GM21515 (cell line): ENCODE data around the gene SPTLC1.
"Not testable (repeated sequence)": the region's sequence is repeated elsewhere in the genome, so short reads cannot be mapped to it uniquely, and the experiment has no call there.

ENCODE experiments used
- ATAC-seq: cut with Tn5 transposase; IDR thresholded peaks from one replicate; pipeline ENCODE4 v1.9.1; 2021; ENCODE audit not compliant: unreplicated experiment

Gene SPTLC1

DNA sequence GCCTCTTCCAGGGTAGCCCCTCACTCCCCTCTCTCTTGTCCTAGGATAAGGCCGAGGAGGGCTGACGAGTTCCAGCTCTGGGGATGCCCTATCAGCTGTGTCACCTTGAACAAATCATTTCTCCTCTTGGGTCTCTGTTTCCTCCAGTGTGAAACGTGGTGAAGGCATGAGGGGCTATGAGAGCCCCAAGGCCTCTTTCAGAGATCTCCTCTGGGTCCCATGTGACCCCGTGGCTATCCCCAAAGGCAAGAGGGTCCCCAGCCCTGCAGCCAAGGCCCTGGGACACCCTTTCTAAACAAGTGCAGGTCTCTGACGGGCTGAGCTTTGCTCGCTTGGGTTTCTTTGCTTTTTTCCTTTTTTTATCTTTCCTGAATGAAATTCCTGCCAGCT is 25.5 kb upstream of the SPTLC1 start:
- no peak for ATAC-seq

DNA sequence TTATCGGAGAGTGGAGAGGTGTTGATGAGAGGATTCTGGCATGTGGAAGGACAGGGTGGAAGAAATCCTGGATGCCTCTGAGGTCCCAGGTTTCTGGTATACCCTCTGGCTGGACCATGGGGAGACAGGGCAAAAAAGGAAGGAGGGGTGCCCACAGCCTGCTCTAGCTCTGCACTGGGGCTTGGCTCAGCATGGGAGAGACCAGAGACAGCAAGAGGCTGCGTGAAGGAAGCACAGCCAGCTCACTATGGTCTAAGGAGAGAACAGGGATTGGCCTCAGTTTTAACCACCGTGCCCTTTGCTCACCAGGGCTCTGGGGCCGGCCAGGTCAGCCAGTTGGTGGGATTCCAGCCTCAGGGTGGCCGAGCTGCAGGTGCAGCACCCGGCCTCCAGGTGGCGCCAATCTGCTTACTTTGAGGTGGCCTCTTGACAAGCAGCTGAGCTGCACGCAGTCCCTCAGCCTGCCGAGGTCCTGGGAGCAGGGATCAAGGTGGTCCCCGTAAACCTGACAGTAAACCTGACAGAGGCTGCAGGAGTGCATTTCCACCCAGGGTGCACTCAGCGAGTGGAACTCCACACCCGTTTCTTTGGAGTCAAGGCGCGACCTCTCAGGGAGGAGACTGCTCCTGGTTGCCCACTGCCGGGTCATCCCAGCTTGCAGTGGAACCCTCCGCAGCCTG is 25.0 kb upstream of the SPTLC1 start:
- ATAC-seq, result peak; percentile 45

DNA sequence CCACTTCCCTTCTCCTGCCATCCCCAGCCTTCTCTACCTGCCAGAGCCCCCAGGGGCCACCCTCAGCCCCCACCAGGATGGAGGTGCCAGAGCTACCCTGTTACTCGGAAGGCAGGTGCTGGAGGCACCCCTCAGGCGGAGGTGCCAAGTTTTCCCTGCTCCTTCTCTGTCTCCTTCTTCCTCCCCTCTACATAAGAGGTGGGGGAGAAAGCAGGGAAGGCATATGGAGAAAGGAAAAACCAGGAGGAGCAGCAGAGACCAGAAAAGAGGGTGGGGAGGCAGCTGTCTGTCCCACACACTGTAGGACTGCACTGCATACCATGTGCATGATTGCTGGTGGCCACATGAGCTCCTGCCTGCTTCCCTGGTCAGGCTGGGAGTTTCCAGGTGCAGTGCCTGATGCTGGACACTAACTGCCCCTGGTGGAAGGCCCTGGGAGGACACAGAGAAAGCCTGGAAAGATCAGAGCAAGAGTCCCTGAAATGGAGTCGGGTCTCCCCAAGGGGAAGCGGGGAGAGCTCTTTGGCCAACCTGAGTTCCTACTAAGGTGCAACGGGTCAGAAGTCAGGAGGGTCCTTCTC is 23.8 kb upstream of the SPTLC1 start:
- ATAC-seq, result not testable (repeated sequence)

DNA sequence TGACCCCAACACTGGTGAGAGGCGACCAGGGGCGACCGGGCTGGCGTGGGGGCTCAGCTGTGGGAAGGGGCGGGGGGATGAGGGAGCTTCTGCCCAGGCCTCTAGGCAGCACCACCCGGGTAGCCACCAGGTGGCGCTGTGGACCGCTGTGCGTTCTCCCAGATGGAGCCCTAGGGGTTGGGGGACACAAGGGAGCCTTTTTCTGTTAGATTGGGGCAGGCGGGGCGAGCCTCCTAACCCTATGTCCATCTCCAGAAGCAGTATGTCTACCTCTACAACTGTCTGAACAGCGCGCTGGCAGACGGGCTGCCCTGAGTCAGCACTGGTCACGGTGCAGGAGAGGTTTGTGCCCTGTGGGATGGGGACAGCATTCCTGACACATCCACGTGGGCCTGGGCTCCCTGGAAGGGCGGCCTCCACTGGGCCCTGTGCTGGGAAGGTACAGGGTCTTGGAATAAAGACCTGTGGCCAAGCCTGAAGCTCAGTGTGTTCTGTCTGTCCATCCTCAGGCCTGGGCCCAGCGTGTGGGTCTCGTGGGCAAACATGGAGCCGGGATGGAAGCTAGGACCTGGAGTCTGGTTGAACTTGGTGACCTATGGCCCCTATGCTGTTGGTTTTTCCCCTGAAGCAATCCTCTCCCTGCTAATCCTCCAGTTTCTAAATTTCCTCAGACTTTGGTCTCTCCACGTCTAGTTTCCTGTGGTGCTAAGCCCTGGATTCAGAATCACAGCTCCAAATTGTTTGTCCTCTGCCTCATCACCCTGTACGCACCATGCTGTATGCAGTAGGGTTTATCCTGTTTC is 23.1 kb upstream of the SPTLC1 start:
- ATAC-seq, result peak; percentile 43

DNA sequence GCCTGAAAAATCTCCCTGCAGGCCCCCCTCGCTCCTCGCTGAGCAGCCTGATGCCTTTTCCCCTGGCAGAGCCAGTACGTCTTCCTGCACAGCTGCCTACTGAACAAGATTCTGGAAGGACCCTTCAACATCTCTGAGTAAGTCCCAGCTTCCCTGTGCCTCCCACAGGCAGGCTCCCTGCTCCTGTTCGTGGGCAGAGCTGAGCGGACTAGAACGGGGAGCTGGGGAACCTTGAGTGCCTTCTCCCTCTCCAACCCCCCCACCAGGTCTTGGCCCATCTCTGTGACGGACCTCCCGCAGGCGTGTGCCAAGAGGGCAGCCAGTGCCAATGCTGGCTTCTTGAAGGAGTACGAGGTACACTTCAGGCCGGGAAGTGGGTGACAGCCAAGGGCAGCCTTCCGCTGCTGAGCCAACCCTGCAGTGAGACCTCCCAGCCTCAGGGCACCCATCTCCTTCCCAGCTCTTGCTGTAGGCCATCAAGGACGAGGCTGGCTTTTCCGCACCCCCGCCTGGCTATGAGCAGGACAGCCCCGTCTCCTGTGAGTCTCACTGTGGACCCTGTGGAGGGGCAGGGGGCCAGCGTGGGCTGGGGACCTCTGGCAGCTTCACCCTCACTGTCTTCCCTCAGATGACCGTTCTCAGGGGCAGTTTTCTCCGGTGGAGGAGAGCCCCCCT is 21.1 kb upstream of the SPTLC1 start:
- ATAC-seq, result no peak

DNA sequence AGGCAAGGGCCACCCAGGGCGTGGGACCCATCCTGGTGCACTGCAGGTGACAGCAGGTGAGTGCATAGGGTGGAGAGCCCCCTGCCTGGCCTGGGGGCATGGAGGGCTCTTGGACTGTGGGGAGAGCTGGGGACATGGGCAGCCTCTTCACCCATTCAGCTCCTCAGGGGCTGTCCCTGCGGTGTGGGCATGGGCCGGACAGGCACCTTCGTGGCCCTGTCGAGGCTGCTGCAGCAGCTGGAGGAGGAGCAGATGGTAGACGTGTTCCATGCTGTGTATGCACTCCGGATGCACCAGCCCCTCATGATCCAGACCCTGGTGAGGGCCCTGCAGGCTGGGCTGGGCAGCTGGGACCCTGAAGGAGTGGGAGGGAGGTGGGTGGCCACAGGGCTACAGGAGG is 20.4 kb upstream of the SPTLC1 start:
- no peak for ATAC-seq

DNA sequence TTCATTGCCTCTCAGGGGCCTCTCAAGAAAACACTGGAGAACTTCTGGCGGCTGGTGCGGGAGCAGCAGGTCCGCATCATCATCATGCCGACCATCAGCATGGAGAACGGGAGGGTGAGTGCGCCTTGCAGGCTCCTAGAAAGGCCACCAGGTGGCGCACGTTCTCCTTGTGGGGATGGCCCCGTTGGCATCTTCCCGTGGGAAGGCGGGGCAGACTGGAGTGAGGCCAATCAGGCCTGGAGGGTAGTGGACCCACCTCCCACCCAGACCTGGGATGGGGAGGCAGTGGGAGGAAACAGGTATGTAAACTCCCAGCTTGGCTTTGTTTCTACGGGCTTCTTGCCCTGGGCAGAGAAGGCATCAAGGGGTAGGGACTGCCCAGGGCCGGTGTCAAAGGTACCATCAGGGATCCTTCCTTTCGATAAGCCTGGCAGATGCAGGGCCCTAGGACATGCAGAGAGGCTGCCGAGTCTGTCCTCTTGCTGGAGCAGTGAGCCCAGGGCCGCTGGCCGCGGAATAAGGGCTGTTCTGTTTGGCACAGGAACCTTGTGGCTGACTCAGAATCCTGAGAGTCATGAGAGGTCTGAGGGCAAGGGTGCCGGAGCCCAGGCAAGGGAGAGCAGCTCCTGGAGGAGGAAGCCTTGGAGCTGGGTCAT is 18.9 kb upstream of the SPTLC1 start:
- ATAC-seq, result no peak

DNA sequence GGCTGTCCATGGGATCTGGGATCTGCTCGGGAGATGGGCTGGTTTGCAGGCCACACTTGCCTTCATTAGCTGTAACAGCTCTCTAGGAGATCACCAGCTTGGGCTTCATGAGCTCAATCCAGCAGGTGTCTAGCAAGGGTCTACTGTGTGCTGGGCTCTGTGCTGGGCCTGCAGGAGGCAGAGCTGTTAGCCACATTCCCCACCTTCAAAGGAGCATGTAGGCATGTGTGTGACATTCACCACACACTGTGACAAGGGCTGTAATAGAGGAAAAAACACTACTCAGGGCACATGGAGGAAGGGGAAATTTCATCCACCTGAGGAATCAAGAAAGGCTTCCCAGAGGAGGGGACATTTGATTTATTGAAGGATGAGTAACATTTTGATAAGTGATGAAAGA is 17.7 kb upstream of the SPTLC1 start:
- ATAC-seq, result not testable (repeated sequence)

DNA sequence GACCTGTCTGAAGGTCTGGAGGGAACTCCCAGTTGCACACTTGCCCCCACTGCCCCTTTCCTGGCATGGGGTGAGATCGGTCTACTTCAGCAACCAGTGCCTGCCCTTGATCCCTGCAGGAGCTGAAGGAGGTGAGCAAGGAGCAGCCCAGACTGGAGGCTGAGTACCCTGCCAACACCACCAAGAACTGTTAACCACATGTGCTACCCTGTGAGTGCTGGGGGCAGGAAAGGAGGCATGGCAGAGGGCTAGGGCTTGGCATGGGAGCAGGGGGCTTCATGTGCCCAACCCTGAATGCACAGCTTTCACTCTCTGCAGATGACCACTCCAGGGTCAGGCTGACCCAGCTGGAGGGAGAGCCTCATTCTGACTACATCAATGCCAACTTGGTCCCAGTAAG is 17.3 kb upstream of the SPTLC1 start:
- no peak for ATAC-seq

DNA sequence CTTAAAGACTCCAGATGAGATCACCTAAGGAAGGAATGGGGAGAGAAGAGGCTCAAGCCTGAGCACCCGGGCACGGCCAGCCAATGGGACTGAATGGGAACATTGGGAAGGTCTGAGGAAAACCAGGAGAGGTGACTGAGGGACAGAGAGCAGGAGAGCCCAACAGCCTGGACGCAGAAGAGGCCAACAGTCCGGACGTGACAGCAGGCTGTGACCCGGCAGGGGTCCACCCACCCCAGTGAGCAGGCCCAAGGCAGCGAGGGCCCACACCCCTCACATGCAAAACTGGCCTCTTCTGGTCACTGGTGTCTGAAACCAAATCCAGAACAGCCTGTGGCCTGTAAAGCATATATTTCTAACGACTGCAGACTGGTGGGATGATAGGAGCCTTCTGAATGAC is 7.6 kb upstream of the SPTLC1 start:
- no peak for ATAC-seq

DNA sequence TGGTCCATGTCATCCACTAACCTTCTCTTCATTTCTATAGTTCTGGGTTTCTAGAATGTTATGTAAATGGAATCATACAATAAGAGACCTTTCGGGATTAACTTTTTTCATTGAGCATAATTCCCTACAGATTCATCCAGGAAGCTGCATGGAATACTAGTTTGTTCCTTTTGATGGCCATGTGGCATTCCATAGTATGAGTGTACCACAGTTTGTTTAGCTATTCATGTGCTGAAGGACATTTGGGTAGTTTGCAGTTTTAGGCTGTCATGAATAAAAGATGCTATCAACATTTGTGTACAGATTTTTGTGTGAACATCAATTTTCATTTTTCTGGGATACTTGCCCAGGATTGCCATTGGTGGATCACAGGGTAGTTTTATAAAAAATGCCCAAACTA is 6.8 kb upstream of the SPTLC1 start:
- no peak for ATAC-seq

DNA sequence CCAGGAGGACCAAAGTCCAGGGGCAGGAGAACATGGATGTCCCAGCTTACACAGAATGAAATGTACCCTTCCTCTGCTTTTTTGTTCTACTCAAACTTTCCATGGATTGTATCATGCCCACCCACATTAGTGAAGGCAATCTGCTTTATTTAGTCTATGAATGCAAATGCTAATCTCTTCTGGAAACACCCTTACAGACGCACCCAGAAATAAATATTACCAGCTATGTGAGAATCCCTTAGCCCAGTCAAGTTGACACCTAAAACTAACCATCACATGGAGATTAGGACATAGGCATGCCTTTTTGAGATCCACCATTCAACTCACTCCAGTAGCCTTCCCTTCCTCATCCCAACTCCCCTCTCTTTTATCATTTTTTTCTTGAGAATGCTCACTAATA is 6.1 kb upstream of the SPTLC1 start:
- ATAC-seq, result no peak

DNA sequence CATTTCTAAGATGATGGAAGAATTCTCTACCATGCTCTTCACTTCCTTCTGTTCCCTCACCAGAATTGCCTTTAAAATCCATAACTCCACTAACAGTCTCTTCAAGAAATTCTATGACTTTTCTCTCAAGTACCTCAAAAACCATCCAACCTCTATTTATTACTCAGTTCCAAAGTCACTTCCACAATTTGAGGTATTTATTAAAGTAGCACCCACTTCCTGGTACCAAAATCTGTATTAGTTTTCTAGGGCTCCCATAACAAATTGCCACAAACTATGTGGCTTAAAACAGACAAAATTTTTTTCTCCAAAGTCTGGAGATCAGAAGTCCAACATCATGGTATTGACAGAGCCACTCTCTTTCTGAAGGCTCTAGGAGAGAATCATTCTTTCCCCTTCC is 4.9 kb upstream of the SPTLC1 start:
- ATAC-seq, result no peak

DNA sequence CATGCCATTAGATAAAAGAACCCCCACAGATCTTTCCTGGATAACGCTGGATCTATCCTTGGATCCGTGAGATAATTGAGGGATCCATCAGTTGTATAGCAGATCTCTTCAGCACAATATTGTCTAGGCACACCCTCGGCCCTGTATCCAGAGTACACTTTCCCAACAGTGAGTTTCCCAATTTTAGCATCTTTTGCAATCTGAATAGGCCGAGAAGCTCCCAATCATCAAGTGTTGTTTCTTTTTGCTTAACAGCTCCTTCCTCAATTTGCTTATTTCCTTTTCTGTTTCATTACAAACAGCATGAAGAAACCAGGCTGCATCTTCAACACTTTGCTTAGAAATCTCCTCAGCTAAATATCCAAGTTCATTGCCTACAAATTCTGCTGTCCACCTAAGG is 4.4 kb upstream of the SPTLC1 start:
- no peak for ATAC-seq

DNA sequence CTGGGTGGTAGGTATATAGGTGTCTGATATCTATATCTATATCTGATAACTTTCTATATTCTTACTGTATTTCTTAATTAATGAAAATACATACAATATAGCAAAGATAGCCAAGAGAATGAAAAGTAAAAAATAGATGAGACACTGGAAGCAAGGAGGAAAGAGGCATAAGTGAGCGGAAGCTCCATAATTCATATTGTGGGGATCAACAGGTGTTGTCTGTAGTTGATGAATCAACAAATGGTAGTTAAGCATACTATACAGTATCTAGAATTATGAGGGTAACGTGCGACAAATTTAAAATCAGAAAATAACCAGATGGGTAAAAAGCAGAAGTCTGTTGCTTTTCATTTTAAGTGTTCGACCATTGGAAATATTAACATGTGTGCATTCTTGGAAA is 7.1 kb downstream of the SPTLC1 start:
- ATAC-seq, result no peak

DNA sequence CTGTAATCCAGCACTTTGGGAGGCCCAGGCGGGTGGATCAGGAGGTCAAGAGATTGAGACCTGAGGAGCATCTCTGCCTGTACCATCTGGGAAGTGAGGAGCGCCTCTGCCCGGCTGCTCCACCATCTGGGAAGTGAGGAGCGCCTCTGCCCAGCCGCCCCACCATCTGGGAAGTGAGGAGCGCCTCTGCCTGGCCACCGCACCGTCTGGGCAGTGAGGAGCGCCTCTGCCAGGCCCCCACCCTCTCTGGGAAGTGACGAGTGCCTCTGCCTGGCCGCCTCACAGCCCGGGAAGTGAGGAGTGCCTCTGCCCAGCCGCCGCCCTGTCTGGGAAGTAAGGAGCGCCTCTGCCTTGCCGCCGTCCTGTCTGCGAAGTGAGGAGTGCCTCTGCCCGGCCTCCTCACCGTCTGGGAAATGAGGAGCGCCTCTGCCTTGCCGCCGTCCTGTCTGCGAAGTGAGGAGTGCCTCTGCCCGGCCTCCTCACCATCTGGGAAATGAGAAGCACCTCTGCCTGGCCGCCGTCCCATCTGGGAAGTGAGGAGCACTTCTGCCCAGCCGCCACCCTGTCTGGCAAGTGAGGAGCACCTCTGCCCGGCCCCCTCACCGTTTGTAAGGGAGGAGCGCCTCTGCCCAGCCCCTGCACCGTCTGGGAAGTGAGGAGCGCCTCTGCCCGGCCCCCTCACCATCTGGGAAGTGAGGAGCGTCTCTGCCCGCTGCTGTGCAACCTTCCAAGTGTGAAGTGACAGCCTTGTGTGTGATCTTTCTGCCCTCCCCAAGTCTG is 9.6 kb downstream of the SPTLC1 start:
- not testable (repeated sequence) for ATAC-seq

DNA sequence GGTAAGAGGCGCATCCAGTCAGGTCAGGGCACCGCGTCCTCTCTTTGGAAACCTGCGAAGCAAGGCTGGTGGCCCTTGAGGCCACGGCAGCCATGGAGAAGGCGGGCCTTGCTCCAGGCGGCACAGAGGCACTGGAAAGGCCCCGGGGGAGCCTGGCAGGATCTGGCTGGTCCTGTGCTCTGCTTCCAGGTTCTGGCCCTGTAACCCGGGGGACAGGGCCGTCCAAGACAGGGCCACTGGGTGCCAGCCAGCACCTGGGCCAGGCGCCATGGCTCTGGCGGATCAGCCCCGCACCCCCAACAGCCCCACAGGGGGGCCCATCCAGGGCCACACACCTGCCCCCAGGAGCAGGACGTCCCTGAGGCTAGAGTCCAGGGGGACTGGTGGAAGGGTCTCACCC is 11.6 kb downstream of the SPTLC1 start:
- ATAC-seq, result not testable (repeated sequence)

DNA sequence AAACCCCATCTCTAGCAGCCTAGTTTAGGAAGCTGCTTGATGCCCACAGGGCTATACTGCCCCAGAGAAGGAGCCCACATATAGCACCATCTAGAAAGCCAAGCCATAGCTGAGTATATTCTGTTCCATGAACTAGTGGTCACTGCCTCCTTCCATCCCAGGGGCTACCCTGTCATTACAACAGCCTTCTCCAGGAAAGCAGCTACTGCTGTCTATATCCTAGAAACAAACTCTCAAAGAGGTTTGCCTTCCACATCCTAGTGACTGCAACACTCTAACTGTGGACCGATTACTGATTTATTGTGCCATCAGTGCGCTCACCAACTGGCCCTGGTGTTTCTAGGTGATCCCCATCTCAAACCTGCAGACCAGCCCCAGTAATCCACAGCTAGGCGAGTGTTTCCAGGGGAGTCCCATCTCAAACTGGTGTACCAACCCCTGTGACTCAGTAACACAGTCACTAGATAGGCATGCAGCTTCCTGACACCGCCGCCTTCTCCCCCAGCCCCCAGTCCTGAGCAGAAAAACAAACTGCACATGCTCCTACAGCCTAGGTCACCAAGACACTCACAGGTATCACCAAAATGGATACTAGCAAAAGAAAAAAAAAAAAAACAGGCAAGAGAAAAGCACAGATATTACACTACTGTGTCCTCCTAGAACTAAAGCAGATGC is 14.8 kb downstream of the SPTLC1 start:
- ATAC-seq, result no peak

DNA sequence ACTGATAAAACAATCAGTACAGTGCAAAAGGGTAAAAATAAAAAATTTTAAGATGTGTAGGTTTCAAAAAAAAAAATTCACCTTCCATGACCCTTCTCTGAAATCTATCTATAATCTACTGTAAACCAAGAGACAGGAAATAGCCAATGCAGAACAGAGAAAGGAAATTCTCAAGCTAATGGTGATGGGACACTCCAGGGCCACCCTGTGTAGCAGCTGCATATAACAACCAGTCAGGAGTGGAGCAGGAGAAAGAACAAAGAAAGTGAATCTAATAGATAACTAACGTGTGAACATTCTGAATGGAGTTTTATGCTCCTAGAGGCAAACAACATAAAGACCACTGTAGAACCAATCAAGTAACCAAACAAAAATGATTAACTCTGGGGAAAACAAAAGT is 16.6 kb downstream of the SPTLC1 start:
- peak; percentile 59 for ATAC-seq

DNA sequence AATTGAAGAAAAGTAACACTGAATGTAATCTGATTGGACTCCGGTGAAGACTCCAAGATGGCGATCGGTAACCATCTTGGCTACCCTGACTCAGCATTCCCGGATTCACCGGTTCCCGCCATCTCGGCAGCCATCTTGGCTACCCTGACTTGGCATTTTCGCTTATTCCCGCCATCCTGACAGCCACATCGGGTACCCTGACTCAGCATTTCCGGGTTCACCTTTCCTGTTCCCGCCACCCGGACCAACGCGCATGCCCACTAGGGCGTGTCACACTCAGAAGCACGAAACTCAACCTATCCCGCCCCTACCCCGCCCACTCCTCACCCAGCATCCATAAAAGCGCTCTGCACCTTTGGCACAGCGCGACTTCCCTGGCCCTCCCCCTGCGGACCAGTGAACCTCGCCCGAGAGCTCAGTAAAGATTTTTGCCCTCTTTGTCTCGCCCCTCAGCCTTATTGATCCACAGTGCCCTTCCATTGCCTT is 17.2 kb downstream of the SPTLC1 start:
- ATAC-seq, result no peak
